ENCODE measurements around the gene WHAMM. TPM values are rescaled to one million over a fixed set of nuclear protein-coding genes. Genes with fewer than 3 reads are reported as not detected.

The WHAMM gene
- total RNA-seq, 1 donor from 2014 or later, result 6.3 TPM

DNA sequence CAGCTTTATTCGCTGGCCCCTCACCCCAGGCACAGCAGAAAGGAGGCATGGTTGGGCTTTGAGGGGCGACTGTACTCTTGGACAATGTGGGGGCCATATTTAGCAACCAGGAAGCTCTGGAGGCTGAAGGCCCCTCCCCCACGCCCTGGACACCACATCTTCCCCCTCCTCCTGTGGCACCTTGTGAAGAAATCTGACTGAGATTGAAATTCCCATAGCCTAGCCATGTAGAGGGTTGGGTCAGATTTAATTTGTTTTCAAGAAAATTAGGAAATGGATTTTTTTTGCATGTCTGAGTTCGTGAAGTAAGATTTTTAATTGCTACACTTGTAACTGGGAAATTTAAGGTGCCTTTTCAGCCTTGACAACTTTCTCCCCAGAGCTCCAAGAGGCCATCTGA, 28.1 kb upstream of the WHAMM start:
- Mint-ChIP-seq H3K4me3 (no peak overlapping the region), H3K9me3 (peaks cover 7% of the 10 kb centered on the region)

DNA sequence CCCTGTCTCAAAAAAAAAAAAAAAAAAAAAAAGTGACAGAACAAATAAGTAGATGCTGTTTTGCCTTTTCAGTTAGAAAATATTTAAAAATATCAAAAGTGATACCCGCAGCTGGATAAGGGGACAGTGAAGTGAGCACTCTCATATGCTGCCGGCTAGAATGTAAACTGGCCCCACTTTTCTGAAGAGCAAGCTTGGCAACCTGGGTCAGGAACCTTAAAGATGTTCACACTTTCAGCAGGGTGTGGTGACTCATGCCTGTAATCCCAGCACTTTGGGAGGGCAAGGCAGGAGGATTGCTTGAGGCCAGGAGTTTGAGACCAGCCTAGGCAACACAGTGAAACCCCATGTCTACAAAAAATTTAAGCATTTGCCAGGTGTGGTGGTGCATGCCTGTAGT, 20.9 kb upstream of the WHAMM start:
- Mint-ChIP-seq H3K27ac (ENCODE audit: unreplicated experiment) (no peak overlapping the region), H3K4me3 (no peak overlapping the region), H3K27me3 (ENCODE audit: low read depth) (peaks cover 22% of the 10 kb centered on the region), H3K4me1 (no peaks in the 10 kb centered on the region), H3K36me3 (ENCODE audit: low read depth) (peaks cover 2% of the 10 kb centered on the region), H3K9me3 (peaks cover 5% of the 10 kb centered on the region)
- TF ChIP-seq, protein P1, sequence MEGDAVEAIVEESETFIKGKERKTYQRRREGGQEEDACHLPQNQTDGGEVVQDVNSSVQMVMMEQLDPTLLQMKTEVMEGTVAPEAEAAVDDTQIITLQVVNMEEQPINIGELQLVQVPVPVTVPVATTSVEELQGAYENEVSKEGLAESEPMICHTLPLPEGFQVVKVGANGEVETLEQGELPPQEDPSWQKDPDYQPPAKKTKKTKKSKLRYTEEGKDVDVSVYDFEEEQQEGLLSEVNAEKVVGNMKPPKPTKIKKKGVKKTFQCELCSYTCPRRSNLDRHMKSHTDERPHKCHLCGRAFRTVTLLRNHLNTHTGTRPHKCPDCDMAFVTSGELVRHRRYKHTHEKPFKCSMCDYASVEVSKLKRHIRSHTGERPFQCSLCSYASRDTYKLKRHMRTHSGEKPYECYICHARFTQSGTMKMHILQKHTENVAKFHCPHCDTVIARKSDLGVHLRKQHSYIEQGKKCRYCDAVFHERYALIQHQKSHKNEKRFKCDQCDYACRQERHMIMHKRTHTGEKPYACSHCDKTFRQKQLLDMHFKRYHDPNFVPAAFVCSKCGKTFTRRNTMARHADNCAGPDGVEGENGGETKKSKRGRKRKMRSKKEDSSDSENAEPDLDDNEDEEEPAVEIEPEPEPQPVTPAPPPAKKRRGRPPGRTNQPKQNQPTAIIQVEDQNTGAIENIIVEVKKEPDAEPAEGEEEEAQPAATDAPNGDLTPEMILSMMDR (conservative IDR thresholded peaks at IDR 0.05), result no peak
- no peak for DNase-seq (ENCODE audit: low read depth, low spot score)

More for the DNA sequence above, 28.1 kb upstream of the WHAMM start:
- Mint-ChIP-seq H3K4me1 (no peaks in the 10 kb centered on the region), H3K27ac (ENCODE audit: unreplicated experiment) (no peak overlapping the region), H3K27me3 (ENCODE audit: low read depth) (peaks cover 5% of the 10 kb centered on the region), H3K36me3 (ENCODE audit: low read depth) (no peaks in the 10 kb centered on the region)
- TF ChIP-seq, protein P1 (conservative IDR thresholded peaks at IDR 0.05), result no peak
- no peak for DNase-seq (ENCODE audit: low read depth, low spot score)

DNA sequence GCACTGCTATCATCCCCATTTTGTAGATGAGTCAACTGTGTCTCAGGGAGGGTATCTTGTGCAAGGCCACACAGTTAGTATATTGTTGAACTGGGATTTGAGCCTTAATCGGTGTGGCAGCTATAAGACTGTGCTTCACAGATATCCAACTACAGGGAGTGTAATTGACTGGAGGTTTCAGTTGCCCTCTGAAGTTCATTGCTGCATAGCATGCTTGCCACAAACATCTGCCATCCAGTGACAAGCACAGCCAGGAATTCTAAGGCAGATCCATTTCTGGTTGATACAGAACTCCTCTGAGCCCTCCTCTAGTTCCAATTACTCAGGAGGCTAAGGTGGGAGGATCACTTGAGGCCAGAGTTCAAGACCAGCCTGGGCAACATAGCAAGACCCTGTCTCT, 19.9 kb upstream of the WHAMM start:
- Mint-ChIP-seq H3K27ac (ENCODE audit: unreplicated experiment) (no peak overlapping the region), H3K4me1 (no peaks in the 10 kb centered on the region), H3K9me3 (peaks cover 12% of the 10 kb centered on the region), H3K36me3 (ENCODE audit: low read depth) (peaks cover 2% of the 10 kb centered on the region), H3K4me3 (no peak overlapping the region), H3K27me3 (ENCODE audit: low read depth) (peaks cover 24% of the 10 kb centered on the region)
- TF ChIP-seq, protein P1 (conservative IDR thresholded peaks at IDR 0.05), result no peak
- DNase-seq (ENCODE audit: low read depth, low spot score), result no peak

DNA sequence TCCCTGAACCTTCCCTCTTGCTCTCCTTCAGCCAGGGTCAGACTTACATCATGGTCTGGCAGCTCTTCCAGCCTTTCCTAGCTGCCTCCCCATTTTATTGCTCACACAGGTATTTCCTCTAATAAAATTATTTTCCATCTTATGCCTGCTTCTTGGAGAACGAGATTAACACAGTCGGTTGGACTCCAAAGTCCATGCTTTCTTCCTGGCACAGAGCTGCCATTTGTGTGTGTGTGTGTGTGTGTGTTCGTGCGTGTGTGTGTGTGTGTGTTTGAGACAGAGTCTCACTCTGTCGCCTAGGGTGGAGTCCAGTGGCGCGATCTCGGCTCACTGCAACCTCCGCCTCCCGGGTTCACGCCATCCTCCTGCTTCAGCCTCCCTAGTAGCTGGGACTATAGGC, 19.1 kb upstream of the WHAMM start:
- H3K9me3 Mint-ChIP-seq, result peaks cover 9% of the 10 kb centered on the region
- peaks cover 24% of the 10 kb centered on the region for H3K27me3 Mint-ChIP-seq (ENCODE audit: low read depth)
- no peak overlapping the region for H3K27ac Mint-ChIP-seq (ENCODE audit: unreplicated experiment)
- TF ChIP-seq, protein P1 (conservative IDR thresholded peaks at IDR 0.05), result no peak
- H3K4me3 Mint-ChIP-seq, result no peak overlapping the region
- H3K4me1 Mint-ChIP-seq, result no peaks in the 10 kb centered on the region
- H3K36me3 Mint-ChIP-seq (ENCODE audit: low read depth), result peaks cover 2% of the 10 kb centered on the region
- DNase-seq (ENCODE audit: low read depth, low spot score), result no peak

DNA sequence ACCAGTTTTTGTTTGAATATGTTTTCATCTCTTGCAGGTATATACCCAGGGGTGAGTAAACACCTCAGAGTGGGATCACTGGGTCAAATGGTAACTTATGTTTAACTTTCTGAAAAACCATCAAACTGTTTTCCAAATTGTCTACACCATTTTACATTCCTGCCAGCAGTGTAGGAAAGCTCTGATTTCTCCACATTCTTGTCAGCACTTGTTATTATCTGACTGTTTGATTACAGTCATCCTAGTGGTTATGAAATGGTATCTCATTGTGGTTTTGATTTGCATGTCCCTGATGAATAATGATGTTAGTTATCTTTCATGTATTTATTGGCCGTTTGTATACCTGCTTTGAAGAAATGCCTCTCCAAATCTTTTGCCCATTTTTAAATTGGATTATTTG, 17.4 kb upstream of the WHAMM start:
- Mint-ChIP-seq H3K27me3 (ENCODE audit: low read depth) (peaks cover 19% of the 10 kb centered on the region), H3K9me3 (peaks cover 9% of the 10 kb centered on the region), H3K36me3 (ENCODE audit: low read depth) (peaks cover 2% of the 10 kb centered on the region), H3K27ac (ENCODE audit: unreplicated experiment) (no peak overlapping the region), H3K4me3 (no peak overlapping the region), H3K4me1 (no peaks in the 10 kb centered on the region)
- TF ChIP-seq, protein P1 (conservative IDR thresholded peaks at IDR 0.05), result no peak
- no peak for DNase-seq (ENCODE audit: low read depth, low spot score)

DNA sequence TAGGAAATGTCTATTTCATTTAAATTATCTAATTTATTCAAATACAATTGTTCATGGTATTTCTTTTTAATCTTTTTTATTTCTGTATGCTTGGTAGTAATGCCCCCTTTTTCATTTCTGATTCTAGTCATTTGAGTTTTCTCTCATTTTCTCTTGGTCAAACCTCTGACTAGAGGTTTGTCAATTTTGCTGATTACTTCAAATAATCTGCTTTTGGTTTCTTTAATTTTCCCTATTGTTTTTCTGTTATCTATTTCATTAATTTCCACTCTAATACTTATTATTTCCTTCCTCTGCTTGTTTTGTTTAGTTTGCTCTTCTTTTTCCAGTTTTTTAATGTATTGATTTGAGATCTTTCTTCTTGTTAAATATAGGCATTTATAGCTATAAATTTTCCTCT, 15.7 kb upstream of the WHAMM start:
- TF ChIP-seq, protein P1 (conservative IDR thresholded peaks at IDR 0.05), result no peak
- no peak overlapping the region for H3K4me3 Mint-ChIP-seq
- DNase-seq (ENCODE audit: low read depth, low spot score), result no peak
- peaks cover 9% of the 10 kb centered on the region for H3K9me3 Mint-ChIP-seq
- H3K36me3 Mint-ChIP-seq (ENCODE audit: low read depth), result peaks cover 2% of the 10 kb centered on the region
- H3K27me3 Mint-ChIP-seq (ENCODE audit: low read depth), result peaks cover 22% of the 10 kb centered on the region
- H3K4me1 Mint-ChIP-seq, result no peaks in the 10 kb centered on the region
- no peak overlapping the region for H3K27ac Mint-ChIP-seq (ENCODE audit: unreplicated experiment)
